AML-193 (cell line): ENCODE data around the gene THBS2.
"Not testable (repeated sequence)": the region's sequence is repeated elsewhere in the genome, so short reads cannot be mapped to it uniquely, and the experiment has no call there.

ENCODE experiments used
- DNase-seq, 2 experiments: peaks; one replicate each; lab custom pipeline; 2025; lab: John Stamatoyannopoulos, UW

Gene THBS2

GRCh38 chr6:169271877-169272216 lies 18.2 kb upstream of the THBS2 start:
- DNase-seq: no peak

DNA sequence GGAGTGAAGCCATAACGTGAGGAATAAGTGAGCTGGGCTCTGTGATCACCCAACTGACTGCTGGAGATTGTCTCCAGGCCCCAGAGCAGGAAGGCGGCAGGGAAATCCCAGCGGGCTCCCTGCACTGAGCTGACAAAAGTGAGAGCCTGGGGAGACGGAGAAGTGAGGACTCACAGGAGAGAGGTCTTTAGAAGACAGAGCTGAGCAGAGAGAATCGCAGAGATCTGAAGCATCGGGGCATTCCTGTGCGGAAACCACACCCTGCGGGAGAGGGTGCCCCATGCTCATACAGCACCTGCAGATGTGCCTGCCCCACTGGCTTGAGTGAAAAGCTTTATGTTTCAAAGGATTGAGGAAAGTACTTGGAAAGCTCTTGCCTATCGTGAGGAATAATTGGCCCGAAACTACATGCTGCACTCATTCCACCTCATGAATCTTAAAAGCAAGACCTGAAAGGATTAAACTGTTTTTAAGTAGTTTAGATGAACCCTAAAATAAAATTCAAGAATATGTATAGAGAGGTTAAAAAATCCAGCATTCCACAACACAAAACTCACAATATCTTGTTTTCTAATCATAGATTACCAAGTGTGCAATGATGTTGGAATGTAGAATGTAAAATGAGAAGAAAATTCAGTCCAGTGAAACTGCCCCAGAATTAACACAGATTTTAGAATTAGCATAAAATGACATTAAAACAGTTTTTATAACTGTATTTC lies 17.7 kb upstream of the THBS2 start:
- DNase-seq: no peak

- DNase-seq: not testable (repeated sequence)
Measured at GRCh38 chr6:169270077-169270380, 16.4 kb upstream of the THBS2 start.

- no peak for DNase-seq
Measured at GRCh38 chr6:169269180-169270076, 15.8 kb upstream of the THBS2 start.

DNA sequence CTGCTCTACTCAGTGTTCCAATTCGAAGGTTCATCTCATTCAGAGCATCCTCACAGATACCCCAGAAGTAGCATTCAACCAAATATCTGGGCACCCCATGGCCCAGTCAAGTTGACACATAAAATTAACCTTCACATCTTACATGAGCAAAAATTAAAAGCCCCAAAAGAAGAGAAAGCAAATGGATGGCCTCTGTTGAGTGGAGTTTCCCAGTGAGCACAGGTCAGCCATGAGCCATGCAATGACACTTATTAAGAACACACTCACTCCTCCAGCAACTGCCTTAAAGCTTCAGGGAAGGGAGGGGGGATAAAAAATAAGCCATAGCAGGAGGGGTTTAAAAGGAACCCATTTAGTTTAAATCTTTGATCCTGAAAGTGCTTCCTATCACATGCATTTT lies 14.6 kb upstream of the THBS2 start:
- no peak for DNase-seq

- no peak for DNase-seq
Measured at GRCh38 chr6:169266746-169267591, 13.3 kb upstream of the THBS2 start.

DNA sequence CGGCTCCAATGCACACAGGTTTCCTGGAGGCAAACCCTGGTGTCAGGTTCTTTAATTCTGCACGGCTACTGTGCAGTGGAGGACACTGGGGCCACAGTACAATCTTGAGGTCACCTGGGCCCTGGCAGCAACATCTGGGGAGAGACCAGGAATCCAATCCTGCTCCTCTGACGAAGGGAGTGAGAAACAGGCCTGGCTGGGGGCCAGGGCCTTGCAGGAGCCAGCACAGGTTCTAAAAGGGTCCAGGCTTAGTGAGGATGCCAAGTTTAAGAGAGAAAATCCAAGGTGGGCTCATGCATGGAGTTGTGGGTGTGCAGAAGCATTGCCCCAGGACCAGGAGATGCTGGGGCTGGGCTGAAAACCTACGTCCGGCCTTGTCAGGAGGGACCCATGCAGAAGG lies 12.6 kb upstream of the THBS2 start:
- no peak for DNase-seq

DNA sequence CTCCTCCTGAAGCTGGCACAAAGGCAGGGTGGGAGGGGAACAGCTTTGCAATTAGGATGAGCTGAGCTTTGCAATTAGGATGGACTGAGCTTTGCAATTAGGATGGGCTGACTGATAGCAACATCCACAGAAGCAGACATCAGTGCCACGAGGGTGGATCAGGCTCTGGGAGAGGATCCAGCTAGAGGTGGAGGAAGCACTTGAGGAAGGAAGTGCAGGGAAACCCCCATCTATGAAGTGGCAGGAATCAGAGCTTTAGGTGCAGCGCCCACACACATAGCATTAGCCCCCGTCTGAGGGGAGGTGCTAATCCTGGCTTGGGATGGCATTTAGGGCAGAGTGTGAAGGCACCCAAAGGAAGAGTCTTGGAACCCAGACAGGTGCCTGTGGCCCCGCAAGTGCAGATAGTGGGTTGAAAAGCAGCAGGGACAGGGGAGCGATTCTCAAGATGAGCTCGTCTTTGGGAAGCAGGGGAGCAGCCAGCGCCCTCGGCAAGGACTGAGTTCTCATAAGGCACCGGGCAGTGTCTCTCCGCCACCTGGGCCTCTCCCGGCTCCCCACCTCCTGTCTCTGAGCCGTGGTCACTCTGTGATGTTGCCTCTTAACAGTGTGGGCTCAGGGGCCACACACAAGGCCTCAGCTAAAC lies 12.0 kb upstream of the THBS2 start:
- DNase-seq: no peak

DNA sequence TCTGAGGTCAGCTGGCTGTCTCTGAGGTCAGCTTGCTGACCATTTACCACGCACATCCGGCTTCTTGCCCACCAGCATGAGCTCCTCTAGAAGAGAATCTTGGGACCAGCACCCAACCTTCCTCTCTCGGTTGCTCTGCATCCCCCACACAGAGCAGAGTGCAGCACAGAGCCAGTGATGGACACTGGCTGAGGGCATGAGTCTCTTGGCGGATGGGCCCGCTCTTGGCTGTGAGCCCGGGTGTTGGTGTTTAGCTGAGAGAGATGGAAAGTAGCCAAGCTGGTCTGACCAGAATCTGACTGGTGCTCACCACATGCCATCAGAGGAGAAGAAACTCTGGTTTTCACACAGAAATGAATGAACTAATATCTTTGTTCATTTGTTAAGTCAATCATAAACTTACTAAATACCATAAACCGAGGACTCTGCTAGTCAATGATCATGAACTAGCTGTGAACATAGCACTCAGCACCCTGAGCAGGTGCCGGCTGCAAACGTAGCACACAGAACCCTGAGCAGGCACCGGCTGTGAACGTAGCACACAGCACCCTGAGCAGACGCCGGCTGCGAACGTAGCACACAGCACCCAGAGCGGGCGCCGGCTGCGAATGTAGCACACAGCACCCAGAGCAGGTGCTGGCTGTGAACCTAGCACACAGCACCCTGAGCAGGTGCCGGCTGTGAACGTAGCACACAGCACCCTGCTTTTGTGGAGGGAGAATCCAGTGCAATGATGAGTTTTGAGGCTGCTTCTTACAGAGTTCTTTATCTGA lies 10.4 kb upstream of the THBS2 start:
- no peak for DNase-seq

DNA sequence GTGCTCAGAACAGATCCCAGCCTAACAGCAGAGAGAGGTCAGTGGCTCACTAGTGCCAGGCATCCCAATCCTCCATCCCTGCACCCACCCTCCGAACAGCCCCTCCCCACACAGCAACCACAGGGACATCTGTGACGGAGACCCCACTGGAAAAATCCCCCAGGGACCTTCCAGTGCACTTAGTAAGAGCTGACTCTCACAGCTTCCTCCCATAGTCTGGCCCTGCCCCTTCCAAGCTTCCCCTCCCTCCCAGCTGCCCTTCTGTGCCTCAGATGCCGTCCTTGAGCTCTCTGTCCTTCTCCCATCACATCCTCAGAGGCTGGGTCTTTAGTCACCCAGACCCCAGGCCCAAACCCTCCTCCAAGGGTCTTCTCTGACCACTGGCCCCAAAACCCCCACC lies 9.7 kb upstream of the THBS2 start:
- DNase-seq: no peak

DNA sequence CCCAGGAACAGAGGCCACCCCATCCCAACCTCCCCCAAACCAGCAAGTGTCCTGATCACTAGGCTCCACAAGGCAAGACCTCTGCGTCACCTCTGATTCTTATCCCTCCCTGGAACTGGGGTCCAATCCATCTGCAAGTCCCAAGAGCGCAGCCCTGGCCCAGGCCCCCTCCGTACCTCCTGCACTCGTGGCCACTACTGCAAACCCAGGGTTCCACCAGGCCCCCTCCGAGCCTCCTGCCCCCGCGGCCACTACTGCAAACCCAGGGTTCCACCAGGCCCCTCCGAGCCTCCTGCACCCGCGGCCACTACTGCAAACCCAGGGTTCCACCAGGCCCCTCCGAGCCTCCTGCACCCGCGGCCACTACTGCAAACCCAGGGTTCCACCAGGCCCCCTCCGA lies 9.0 kb upstream of the THBS2 start:
- DNase-seq: not testable (repeated sequence)

DNA sequence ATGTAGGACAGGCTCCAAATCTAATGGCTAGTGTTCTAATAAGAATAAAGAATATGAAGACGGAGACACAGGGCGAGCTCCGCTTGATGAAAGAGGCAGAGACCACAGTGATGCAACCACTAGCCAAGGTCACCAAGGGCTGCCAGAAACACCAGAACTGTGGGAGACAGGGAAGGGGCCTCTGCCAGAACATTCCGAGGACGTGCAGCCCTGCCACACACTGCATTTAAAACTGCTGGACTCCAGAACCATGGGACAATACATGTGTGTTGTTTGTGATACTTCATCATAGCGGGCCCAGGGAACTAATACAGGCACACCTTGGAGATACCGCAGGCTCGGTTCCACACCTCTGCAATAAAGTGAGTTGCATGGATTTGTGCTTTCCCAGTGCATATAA lies 2.9 kb upstream of the THBS2 start:
- no peak for DNase-seq

DNA sequence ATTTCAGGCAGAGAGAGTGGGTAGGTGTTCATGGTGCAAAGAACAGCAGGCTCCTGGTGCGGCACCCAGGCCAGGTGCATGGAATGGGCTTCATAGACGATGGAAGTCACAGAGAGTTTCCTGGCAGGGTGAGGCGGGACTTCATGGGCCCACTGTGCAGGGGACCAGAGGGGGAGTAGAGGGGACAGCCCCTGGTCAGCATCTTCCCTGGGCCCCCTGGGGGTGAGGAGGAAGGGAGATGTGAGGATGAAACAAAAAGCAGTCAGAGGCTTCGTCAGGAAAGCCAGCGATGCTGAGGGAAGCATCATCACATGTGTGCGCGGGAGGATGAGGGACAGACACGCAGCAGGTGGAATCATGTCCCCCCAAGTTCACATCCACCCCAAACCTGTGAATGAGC lies 2.4 kb upstream of the THBS2 start:
- DNase-seq: no peak

DNA sequence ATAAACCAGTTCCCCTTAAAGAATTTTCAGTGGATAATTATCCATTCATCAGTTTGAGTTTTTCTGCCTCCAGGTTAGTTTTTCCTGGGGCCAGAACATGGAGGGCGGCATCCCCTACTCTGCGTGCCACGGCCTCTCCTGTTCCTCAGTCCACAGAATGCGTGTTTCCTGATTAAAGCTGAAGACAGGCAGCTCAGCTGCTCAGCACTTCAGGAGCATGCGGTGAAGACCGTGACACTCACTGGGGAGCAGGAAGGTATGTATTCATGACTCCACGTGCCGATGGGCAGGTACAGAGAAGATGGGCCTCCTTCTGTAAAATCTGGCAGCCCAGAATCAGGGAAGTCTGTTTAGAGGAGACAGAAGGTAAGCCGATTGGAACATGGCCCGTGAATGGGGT lies 2.0 kb upstream of the THBS2 start:
- DNase-seq: no peak

DNA sequence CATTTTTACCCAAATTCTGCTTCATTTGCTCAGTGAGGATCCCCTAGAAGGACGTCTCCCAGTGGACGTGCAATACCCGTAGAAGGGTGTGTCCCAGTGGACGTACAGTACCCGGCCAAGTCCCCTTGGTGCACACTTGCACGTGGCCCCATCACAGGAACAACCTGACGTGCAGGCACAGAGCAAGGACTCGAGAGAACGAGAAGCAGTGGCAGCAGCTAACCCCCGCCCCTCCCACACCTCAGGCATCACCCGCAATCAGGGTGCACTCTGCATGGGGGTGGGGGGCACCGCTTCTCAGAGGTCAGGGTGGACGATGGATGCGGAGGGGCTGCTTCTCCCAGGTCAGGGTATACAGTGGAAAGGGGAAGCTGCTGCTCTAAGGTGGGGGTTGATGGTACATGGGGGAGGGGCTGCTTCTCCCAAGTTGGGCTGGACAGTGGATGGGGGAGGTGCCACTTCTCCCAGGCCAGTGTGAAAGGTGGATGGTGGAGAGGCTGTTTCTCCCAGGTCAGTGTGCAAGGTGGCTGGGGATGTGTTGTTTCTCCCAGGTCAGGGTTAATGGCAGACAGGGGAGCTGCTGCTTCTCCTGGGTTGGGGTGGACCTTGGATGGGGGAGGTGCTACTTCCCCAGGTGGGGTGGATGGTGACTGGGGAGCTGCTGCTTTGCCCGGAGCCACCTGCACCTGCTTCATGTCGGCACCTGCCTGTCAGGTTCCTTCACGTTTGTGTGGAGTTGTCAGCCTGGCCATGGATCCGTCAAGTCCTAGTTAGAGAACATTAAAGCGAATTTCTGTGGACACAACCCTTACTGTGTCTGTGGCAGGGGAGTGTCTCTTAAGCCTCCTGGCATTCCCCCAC lies 1.0 kb upstream of the THBS2 start:
- no peak for DNase-seq

GRCh38 chr6:169252505-169253189 lies 999 bp downstream of the THBS2 start:
- DNase-seq: no peak

DNA sequence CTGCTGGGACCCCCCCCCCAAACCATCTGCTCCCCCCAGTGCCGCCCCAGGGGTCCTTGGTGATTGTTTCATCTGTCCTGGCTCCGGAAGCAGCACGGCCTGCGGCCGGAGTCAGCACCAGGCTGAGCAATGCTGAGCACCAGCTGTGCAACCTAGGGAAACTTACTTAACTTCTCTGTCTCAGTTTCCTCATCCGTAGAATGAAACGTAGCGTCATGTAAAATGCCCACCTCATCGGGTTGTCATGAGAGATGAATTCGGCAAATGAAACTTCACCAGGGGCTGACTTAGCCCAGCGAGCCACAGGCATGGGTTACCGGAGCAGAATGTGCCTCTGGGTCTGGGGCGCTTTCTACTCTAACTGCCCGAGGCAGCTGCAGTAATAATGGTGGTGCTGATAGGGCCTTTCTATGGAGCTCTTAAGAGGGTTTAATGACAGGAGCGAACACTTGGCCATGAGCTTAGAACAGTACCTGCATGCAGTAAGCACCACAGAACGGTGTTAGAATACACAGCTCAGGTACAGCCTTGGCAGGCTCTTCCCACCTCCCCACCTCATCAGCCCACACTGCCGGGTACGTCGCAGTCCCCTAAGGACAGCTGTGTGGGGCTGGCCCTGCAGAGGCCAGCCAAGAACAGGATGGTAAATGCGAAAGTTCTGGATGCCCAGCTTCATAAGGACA lies 1.7 kb downstream of the THBS2 start:
- DNase-seq: no peak

DNA sequence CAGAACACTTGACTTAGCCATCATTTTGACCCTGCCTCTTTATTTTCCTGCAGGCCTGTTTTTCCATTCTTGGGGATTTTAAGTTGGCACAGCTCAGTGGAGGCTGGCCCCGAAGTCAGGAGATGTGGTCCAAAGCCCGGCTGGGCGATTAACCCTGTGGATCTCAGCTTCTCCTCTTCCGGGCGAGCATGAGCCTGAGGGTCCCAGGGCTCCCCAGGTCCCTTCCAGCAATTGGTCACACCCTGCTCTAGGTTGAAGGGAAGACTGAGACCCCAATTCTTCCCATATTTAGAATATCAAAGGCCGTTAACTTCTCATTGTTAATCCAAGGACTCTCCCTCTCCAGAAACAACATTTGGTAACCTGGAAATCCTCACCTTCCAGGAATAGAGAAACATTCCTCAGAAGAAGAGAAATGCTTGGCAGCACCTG lies 2.3 kb downstream of the THBS2 start:
- DNase-seq: no peak

- DNase-seq: no peak
Measured at GRCh38 chr6:169250660-169251059, 3.0 kb downstream of the THBS2 start.
